ENCODE results near the gene CNNM3. TPM values are rescaled to one million over a fixed set of nuclear protein-coding genes. Genes with fewer than 3 reads are reported as not detected.

CNNM3 gene
- total RNA-seq, 1 donor from 2014 or later, result 20.9 TPM

- H3K27ac Mint-ChIP-seq (ENCODE audit: unreplicated experiment), result peak within 1 kb of the TSS; percentile 82
- H3K9me3 Mint-ChIP-seq (ENCODE audit: unreplicated experiment), result no peaks in the 10 kb centered on the region
- TF ChIP-seq, protein P1, sequence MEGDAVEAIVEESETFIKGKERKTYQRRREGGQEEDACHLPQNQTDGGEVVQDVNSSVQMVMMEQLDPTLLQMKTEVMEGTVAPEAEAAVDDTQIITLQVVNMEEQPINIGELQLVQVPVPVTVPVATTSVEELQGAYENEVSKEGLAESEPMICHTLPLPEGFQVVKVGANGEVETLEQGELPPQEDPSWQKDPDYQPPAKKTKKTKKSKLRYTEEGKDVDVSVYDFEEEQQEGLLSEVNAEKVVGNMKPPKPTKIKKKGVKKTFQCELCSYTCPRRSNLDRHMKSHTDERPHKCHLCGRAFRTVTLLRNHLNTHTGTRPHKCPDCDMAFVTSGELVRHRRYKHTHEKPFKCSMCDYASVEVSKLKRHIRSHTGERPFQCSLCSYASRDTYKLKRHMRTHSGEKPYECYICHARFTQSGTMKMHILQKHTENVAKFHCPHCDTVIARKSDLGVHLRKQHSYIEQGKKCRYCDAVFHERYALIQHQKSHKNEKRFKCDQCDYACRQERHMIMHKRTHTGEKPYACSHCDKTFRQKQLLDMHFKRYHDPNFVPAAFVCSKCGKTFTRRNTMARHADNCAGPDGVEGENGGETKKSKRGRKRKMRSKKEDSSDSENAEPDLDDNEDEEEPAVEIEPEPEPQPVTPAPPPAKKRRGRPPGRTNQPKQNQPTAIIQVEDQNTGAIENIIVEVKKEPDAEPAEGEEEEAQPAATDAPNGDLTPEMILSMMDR (IDR thresholded peaks at IDR 0.05), result peak; percentile 82
- H3K4me1 Mint-ChIP-seq (ENCODE audit: unreplicated experiment), result peaks cover 35% of the 10 kb centered on the region
- H3K4me3 Mint-ChIP-seq (ENCODE audit: unreplicated experiment), result peak within 1 kb of the TSS; percentile 83
- peak; percentile 100 for DNase-seq (ENCODE audit: extremely low spot score, unreplicated experiment)
- no peaks in the 10 kb centered on the region for H3K27me3 Mint-ChIP-seq (ENCODE audit: unreplicated experiment)
- H3K36me3 Mint-ChIP-seq (ENCODE audit: unreplicated experiment), result peaks cover 8% of the 10 kb centered on the region
These were observed 41.8 kb downstream of the CNNM3 start, which contains the start of gene ANKRD39 for GRCh38 chr2:96857667-96858372. Gene ANKRD39, minus strand, starts transcription at chr2:96858016. Its CDS starts 29 bp downstream, at chr2:96857987.

- DNase-seq (ENCODE audit: extremely low spot score, unreplicated experiment), result no peak
- TF ChIP-seq, protein P1 (IDR thresholded peaks at IDR 0.05), result no peak
- H3K27ac Mint-ChIP-seq (ENCODE audit: unreplicated experiment), result peak overlapping the region; percentile 82
- H3K27me3 Mint-ChIP-seq (ENCODE audit: unreplicated experiment), result no peaks in the 10 kb centered on the region
- H3K36me3 Mint-ChIP-seq (ENCODE audit: unreplicated experiment), result peaks cover 7% of the 10 kb centered on the region
- peaks cover 35% of the 10 kb centered on the region for H3K4me1 Mint-ChIP-seq (ENCODE audit: unreplicated experiment)
- H3K4me3 Mint-ChIP-seq (ENCODE audit: unreplicated experiment), result peak overlapping the region; percentile 78
- no peaks in the 10 kb centered on the region for H3K9me3 Mint-ChIP-seq (ENCODE audit: unreplicated experiment)
These were observed 43.1 kb downstream of the CNNM3 start for GRCh38 chr2:96859099-96859649.

DNA sequence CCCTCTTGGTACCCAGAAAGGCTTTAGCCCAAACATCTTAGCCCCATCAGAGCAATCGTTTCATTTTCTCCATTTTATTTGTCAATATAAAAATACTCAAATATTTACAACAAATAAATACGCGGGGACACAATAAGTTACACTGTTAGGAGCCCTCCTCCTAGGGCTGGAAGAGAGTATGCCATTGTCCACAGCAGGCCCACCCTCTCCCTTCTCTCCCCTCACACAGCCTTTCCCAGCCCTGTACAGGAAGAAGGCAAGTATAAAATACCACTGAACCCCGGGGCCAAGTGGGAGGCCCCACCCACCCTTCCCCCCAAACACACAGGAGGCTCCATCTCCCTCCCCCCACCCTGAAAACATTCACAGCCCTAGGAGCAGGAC, 43.6 kb downstream of the CNNM3 start:
- H3K9me3 Mint-ChIP-seq (ENCODE audit: unreplicated experiment), result no peaks in the 10 kb centered on the region
- H3K27me3 Mint-ChIP-seq (ENCODE audit: unreplicated experiment), result no peaks in the 10 kb centered on the region
- H3K36me3 Mint-ChIP-seq (ENCODE audit: unreplicated experiment), result peaks cover 9% of the 10 kb centered on the region
- peaks cover 35% of the 10 kb centered on the region for H3K4me1 Mint-ChIP-seq (ENCODE audit: unreplicated experiment)
- peak overlapping the region; percentile 82 for H3K27ac Mint-ChIP-seq (ENCODE audit: unreplicated experiment)
- H3K4me3 Mint-ChIP-seq (ENCODE audit: unreplicated experiment), result no peak overlapping the region
- DNase-seq (ENCODE audit: extremely low spot score, unreplicated experiment), result no peak
- TF ChIP-seq, protein P1 (IDR thresholded peaks at IDR 0.05), result no peak

DNA sequence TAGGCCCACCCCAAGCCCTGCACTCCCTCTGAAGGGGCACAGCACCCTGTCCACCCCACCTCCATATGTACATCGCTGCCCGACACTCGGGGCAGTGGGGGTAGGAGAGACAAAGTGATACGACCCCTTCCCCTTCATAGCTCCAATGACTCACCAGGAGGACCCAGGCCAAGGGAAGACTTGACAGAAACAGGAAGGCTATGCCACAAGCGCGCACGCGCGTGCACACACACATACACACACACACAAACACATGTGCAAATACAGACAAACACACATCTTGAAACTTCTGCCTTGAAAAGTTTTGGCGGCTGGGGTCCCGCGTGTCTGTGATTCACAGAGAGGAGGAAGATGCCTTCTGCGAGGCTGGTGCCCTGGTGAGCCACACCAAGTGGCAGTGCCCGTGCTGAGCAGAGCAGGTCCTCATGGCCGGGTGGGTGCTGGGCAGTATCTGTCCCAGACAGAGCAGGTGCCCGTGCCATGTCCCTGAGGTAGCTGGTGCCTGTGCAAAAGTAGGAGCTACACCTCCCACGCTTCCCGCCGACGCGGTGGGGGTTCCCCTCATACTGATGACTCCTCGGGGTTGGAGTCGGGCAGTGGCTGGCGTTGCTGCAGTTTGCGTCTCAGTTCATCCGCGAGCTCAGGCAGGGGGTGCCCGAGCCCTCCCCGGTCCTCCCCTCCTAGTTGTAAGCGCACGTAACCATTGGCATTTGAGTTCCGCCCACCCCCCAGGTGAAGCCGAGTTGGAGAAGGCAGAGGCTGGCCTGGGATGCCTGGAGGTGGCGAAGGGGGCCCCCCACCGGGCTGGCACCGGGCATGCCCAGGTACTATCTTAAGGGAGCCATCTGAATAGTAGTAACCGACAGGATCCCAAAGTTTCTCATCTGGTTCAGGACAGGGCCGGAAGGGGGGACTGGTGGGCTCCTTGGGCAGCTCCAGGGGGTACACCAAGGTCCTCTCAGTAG, 44.3 kb downstream of the CNNM3 start:
- Mint-ChIP-seq H3K4me3 (ENCODE audit: unreplicated experiment) (no peak overlapping the region), H3K4me1 (ENCODE audit: unreplicated experiment) (peaks cover 32% of the 10 kb centered on the region), H3K36me3 (ENCODE audit: unreplicated experiment) (peaks cover 9% of the 10 kb centered on the region), H3K27me3 (ENCODE audit: unreplicated experiment) (no peaks in the 10 kb centered on the region), H3K27ac (ENCODE audit: unreplicated experiment) (no peak overlapping the region), H3K9me3 (ENCODE audit: unreplicated experiment) (no peaks in the 10 kb centered on the region)
- TF ChIP-seq, protein P1 (IDR thresholded peaks at IDR 0.05), result no peak
- DNase-seq (ENCODE audit: extremely low spot score, unreplicated experiment), result no peak

Data from osteocyte (in vitro differentiated cells).